Measurements from ENCODE around the gene RTP4.

DNA sequence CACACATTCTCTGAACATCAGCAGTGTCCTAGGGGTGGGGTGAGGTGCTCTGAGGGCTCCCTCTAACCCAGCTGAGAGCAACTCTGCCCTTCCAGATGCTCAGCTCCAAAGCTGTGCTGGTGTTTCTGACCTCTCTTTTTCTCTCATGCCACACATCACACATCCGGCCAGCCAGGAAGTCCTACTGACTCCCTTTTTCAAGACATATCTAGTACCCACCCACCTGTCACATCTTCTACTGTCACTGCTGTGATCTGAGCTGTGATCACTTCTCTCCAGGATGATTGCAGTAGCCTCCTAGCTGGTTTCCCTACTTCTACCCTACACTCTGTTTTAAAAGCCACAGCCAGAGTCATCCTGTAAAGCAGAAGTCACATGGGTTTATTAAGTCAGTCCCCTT lies 46.4 kb upstream of the RTP4 start:
- TF ChIP-seq, protein P1, sequence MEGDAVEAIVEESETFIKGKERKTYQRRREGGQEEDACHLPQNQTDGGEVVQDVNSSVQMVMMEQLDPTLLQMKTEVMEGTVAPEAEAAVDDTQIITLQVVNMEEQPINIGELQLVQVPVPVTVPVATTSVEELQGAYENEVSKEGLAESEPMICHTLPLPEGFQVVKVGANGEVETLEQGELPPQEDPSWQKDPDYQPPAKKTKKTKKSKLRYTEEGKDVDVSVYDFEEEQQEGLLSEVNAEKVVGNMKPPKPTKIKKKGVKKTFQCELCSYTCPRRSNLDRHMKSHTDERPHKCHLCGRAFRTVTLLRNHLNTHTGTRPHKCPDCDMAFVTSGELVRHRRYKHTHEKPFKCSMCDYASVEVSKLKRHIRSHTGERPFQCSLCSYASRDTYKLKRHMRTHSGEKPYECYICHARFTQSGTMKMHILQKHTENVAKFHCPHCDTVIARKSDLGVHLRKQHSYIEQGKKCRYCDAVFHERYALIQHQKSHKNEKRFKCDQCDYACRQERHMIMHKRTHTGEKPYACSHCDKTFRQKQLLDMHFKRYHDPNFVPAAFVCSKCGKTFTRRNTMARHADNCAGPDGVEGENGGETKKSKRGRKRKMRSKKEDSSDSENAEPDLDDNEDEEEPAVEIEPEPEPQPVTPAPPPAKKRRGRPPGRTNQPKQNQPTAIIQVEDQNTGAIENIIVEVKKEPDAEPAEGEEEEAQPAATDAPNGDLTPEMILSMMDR (conservative IDR thresholded peaks at IDR 0.05; ENCODE audit: low read length), result no peak
- TF ChIP-seq EZH2phosphoT487 (IDR thresholded peaks at IDR 0.05; ENCODE audit: borderline replicate concordance, low read depth, low read length), result no peak

Measured in OCI-LY7 (cell line).